OCI-LY3 (cell line): ENCODE measurements around the gene LOX.

ENCODE experiments used
- EZH2phosphoT487 ChIP-seq: fragments of 200-600 bp; shearing (Covaris generic); IDR thresholded peaks from 2 replicates; pipeline ENCODE4 v1.6.1; 2018; ENCODE audit warnings: antibody characterized with exemption, mixed run types, low read depth
- TF ChIP-seq, protein P1 (sequence below): fragments of 200-600, 300-600 bp; sonication (generic); IDR thresholded peaks from 2 replicates; pipeline ENCODE4 v1.5.1; 2014; ENCODE audit warnings: antibody characterized with exemption, low read length, low read depth

DNA sequence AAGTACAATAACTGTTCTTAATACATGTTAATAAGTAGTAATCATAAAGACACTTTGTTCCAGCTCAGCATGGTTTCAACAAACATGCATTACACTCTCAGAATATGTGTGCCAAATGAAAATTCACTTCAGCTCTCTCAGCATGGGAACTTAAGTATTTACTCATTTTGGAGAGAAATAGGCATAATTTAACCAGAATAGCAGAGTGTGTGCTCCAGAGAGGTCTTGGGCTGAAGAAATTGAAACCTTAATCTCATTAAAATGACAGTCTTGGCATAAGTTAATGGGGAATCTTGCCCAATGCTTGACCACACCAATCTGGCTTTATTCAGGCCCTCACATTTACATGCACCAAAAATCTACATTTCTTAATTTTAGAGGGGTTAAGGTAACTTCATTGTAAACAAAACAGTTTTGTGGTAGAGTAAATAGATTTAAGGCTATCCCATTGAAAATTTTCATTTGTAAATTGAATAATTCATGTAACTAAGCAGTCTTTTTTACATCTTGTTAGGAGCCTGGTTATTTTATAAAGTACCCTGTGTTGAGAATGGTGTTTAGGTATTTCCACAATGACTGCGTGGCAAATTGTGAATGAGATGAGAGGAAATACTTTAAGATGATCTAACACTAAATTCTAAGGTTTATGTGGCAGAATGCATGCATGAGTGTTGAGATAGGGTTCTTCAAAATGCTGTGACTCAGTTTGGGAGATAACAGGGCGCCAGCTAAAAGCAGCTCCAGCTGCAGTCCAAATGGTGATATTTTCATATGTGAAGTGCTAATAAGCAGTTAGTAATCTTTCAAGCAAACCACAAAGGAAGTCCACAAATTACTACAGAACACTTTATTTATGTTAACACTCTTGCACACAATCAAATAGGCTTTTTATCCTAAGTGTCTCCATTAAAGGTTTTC is 11.3 kb upstream of the LOX start:
- TF ChIP-seq, protein P1, sequence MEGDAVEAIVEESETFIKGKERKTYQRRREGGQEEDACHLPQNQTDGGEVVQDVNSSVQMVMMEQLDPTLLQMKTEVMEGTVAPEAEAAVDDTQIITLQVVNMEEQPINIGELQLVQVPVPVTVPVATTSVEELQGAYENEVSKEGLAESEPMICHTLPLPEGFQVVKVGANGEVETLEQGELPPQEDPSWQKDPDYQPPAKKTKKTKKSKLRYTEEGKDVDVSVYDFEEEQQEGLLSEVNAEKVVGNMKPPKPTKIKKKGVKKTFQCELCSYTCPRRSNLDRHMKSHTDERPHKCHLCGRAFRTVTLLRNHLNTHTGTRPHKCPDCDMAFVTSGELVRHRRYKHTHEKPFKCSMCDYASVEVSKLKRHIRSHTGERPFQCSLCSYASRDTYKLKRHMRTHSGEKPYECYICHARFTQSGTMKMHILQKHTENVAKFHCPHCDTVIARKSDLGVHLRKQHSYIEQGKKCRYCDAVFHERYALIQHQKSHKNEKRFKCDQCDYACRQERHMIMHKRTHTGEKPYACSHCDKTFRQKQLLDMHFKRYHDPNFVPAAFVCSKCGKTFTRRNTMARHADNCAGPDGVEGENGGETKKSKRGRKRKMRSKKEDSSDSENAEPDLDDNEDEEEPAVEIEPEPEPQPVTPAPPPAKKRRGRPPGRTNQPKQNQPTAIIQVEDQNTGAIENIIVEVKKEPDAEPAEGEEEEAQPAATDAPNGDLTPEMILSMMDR: no peak
- TF ChIP-seq EZH2phosphoT487: no peak
